HCT116 (cell line): ENCODE results near the gene TRMT10C. TPM values are rescaled to one million over a fixed set of nuclear protein-coding genes. Genes with fewer than 3 reads are reported as not detected.

Experiments used
- ATAC-seq: fragments of 200-7000 bp; cut with Tn5 transposase; 2 replicates; pipeline ENCODE4 v1.9.1; 2020; ENCODE audit warnings: mild to moderate bottlenecking, moderate library complexity
- BruUV-seq: library from RNA; stranded (reverse); fragments of 400-500 nt; replicated peaks from 2 replicates; lab custom pipeline; 2021; lab: Mats Ljungman, UMichigan
- CTCF ChIA-PET: fragments of 300-600 bp; sonication (Branson Sonifier 250); formaldehyde crosslinking; loops from one replicate; lab custom pipeline; 2021; ENCODE audit warnings: antibody characterized with exemption; lab: Charles Lee
- POLR2A ChIA-PET: fragments of 300-600, 350-600 bp; sonication (Branson Sonifier 250); formaldehyde crosslinking; loops from one replicate; lab custom pipeline; 2021; ENCODE audit warnings: antibody characterized with exemption; lab: Charles Lee
- RAD21 ChIA-PET, 2 experiments: fragments of 300-600 bp; sonication (Branson Sonifier 250); formaldehyde crosslinking; loops; one replicate each; lab custom pipeline; 2023; ENCODE audit warnings: low total read pairs in 2 of 2; ENCODE audit not compliant: uncharacterized antibody in 2 of 2, unreplicated experiment in 2 of 2, low non-redundant PET in 1 of 2; lab: Charles Lee
- DNase-seq: peaks from one replicate; pipeline ENCODE4 v3.0.0-alpha.2; 2010; ENCODE audit warnings: low read depth, low spot score
- H2AFZ ChIP-seq: fragments of 200-600 bp; shearing (Covaris generic), sonication (generic); 2 replicates; pipeline ENCODE4 v1.6.1; 2017; ENCODE audit warnings: low read depth, mixed run types, mixed read lengths, antibody characterized with exemption, low read length; ENCODE audit not compliant: poor library complexity, severe bottlenecking
- H3K27ac ChIP-seq: 2 replicates; pipeline ENCODE4 v1.5.1; 2012; ENCODE audit warnings: low read depth, low read length
- H3K27me3 ChIP-seq: fragments of 200-600 bp; sonication (generic); 2 replicates; pipeline ENCODE4 v1.6.1; 2016; ENCODE audit warnings: mixed run types, low read length, mixed read lengths; ENCODE audit not compliant: insufficient read depth
- H3K36me3 ChIP-seq, 2 experiments: fragments of 200-500 bp in 1 of 2; fragments of 200-600 bp in 1 of 2; sonication (Bioruptor generic) in 1 of 2; sonication (generic) in 1 of 2; 2 replicates each; pipeline versions ENCODE4 v1.5.1 to v1.6.1; 2014 to 2016; ENCODE audit warnings: low read length in 2 of 2, inconsistent platforms in 1 of 2, mixed read lengths in 1 of 2, mixed run types in 1 of 2; ENCODE audit not compliant: insufficient read depth in 2 of 2, control insufficient read depth in 1 of 2
- H3K4me1 ChIP-seq, 2 experiments: fragments of 200-600 bp in 1 of 2; sonication (generic) in 1 of 2; 2 replicates each; pipeline versions ENCODE4 v1.5.1 to v1.6.1; 2012 to 2017; ENCODE audit warnings: low read length in 2 of 2, inconsistent platforms in 1 of 2, mild to moderate bottlenecking in 1 of 2, mixed read lengths in 1 of 2, mixed run types in 1 of 2, moderate library complexity in 1 of 2; ENCODE audit not compliant: insufficient read depth in 2 of 2, control insufficient read depth in 1 of 2
- H3K4me2 ChIP-seq: fragments of 200-600 bp; sonication (generic); 2 replicates; pipeline ENCODE4 v1.6.1; 2017; ENCODE audit warnings: mixed run types, low read length, mixed read lengths
- H3K4me3 ChIP-seq, 2 experiments: fragments of 200-600 bp in 1 of 2; sonication (generic) in 1 of 2; replicated peaks in 1 of 2; 2 replicates each; pipeline ENCODE4 v1.5.1; 2011 to 2016; ENCODE audit warnings: low read length in 2 of 2, control low read depth in 1 of 2, low read depth in 1 of 2, mild to moderate bottlenecking in 1 of 2, mixed read lengths in 1 of 2, mixed run types in 1 of 2
- H3K79me2 ChIP-seq: fragments of 200-600 bp; sonication (generic); 2 replicates; pipeline ENCODE4 v1.6.1; 2017; ENCODE audit warnings: mild to moderate bottlenecking, mixed run types, low read length, moderate library complexity, mixed read lengths; ENCODE audit not compliant: insufficient read depth
- H3K9ac ChIP-seq: fragments of 200-600 bp; sonication (generic); 2 replicates; pipeline ENCODE4 v1.6.1; 2016; ENCODE audit warnings: low read length, mixed read lengths
- H3K9me2 ChIP-seq: fragments of 200-600 bp; sonication (generic), shearing (Covaris generic); 2 replicates; pipeline ENCODE4 v1.6.1; 2017; ENCODE audit warnings: mixed run types, mild to moderate bottlenecking, moderate library complexity; ENCODE audit not compliant: insufficient read depth
- H3K9me3 ChIP-seq, 2 experiments: fragments of 200-500 bp in 1 of 2; fragments of 200-600 bp in 1 of 2; sonication (Bioruptor generic) in 1 of 2; sonication (generic) in 1 of 2; 2 replicates each; pipeline ENCODE4 v1.6.1; 2014 to 2017; ENCODE audit warnings: low read length in 2 of 2, mixed read lengths in 2 of 2, inconsistent platforms in 1 of 2, low read depth in 1 of 2, mild to moderate bottlenecking in 1 of 2, mixed run types in 1 of 2, moderate library complexity in 1 of 2; ENCODE audit not compliant: control insufficient read depth in 1 of 2, insufficient read depth in 1 of 2
- H4K20me1 ChIP-seq: fragments of 200-600 bp; sonication (generic), shearing (Covaris generic); 2 replicates; pipeline ENCODE4 v1.6.1; 2017; ENCODE audit warnings: mixed run types, mild to moderate bottlenecking, moderate library complexity; ENCODE audit not compliant: insufficient read depth
- ATF3 ChIP-seq: IDR thresholded peaks from 2 replicates; pipeline ENCODE4 v1.6.1; 2012
- CBX3 ChIP-seq: IDR thresholded peaks from 2 replicates; pipeline ENCODE4 v1.6.1; 2012; ENCODE audit warnings: low read depth
- CTCF ChIP-seq, 3 experiments: fragments of 200-600 bp in 1 of 3; sonication (generic) in 1 of 3; IDR thresholded peaks in 2 of 3; conservative IDR thresholded peaks in 1 of 3; 2 replicates each; pipeline ENCODE4 v1.5.1; 2012 to 2017; ENCODE audit warnings: low read depth in 2 of 3, low read length in 2 of 3, antibody characterized with exemption in 1 of 3, borderline replicate concordance in 1 of 3, control low read depth in 1 of 3, mild to moderate bottlenecking in 1 of 3, mixed read lengths in 1 of 3, mixed run types in 1 of 3, moderate library complexity in 1 of 3; ENCODE audit not compliant: insufficient read depth in 1 of 3
- EGR1 ChIP-seq: IDR thresholded peaks from 2 replicates; pipeline ENCODE4 v1.6.1; 2012; ENCODE audit warnings: low read depth
- ELF1 ChIP-seq: IDR thresholded peaks from 2 replicates; pipeline ENCODE4 v1.6.1; 2012; ENCODE audit warnings: low read depth, borderline replicate concordance
- EZH2 ChIP-seq: fragments of 200-600 bp; sonication (generic); IDR thresholded peaks from 2 replicates; pipeline ENCODE4 v1.6.1; 2017; ENCODE audit warnings: antibody characterized with exemption, mixed run types
- EZH2phosphoT487 ChIP-seq: fragments of 200-600 bp; IDR thresholded peaks from 2 replicates; pipeline ENCODE4 v1.6.1; 2018; ENCODE audit warnings: antibody characterized with exemption, borderline replicate concordance
- FOSL1 ChIP-seq: IDR thresholded peaks from 2 replicates; pipeline ENCODE4 v1.6.1; 2012; ENCODE audit warnings: low read depth
- JUND ChIP-seq: IDR thresholded peaks from 2 replicates; pipeline ENCODE4 v1.6.1; 2012
- POLR2AphosphoS5 ChIP-seq: IDR thresholded peaks from 2 replicates; pipeline ENCODE4 v1.6.1; 2011; ENCODE audit warnings: mild to moderate bottlenecking, low read depth, low read length, moderate library complexity
- RAD21 ChIP-seq: IDR thresholded peaks from 2 replicates; pipeline ENCODE4 v1.6.1; 2012; ENCODE audit warnings: low read depth, mild to moderate bottlenecking
- REST ChIP-seq: IDR thresholded peaks from 2 replicates; pipeline ENCODE4 v1.6.1; 2012; ENCODE audit warnings: low read depth
- SIN3A ChIP-seq: IDR thresholded peaks from 2 replicates; pipeline ENCODE4 v1.6.1; 2012; ENCODE audit warnings: low read depth
- SRF ChIP-seq: IDR thresholded peaks from 2 replicates; pipeline ENCODE4 v1.6.1; 2012; ENCODE audit warnings: low read depth
- YY1 ChIP-seq: IDR thresholded peaks from 2 replicates; pipeline ENCODE4 v1.6.1; 2011; ENCODE audit warnings: low read length, low read depth, moderate library complexity, mild to moderate bottlenecking; ENCODE audit not compliant: insufficient replicate concordance; ENCODE audit errors: extremely low read depth
- ZBTB33 ChIP-seq: IDR thresholded peaks from 2 replicates; pipeline ENCODE4 v1.6.1; 2011; ENCODE audit warnings: mild to moderate bottlenecking, low read length, moderate library complexity; ENCODE audit not compliant: insufficient replicate concordance; ENCODE audit errors: extremely low read depth
- intact Hi-C: fragments of 100-400 bp; cut with micrococcal nuclease; formaldehyde crosslinking; loops from 2 replicates; pipeline ENCODE4 v1.10.0; 2022
- total RNA-seq: library from RNA; stranded (reverse); gene quantifications from one replicate; pipeline ENCODE4 v1.2.1, GENCODE V29; 2021; ENCODE audit not compliant: unreplicated experiment

TRMT10C gene
- total RNA-seq, 1 experiment from 2014 or later, result 36.4 TPM

- no TSS peak for BruUV-seq
Observed at GRCh38 chr3:101536266-101536665, 25.4 kb upstream of the TRMT10C start.

More at GRCh38 chr3:101536266-101536665, 25.4 kb upstream of the TRMT10C start:
- H4K20me1 ChIP-seq, result no peaks in the 10 kb centered on the region
- H3K79me2 ChIP-seq, result no peaks in the 10 kb centered on the region
- no peak overlapping the region for H2AFZ ChIP-seq
- no peak overlapping the region for H3K27ac ChIP-seq
- H3K4me3 ChIP-seq, result no peak overlapping the region
- CTCF ChIA-PET, result no interaction called here
- no peaks in the 10 kb centered on the region for H3K27me3 ChIP-seq
- POLR2A ChIA-PET, result no interaction called here
- H3K36me3 ChIP-seq, result no peaks in the 10 kb centered on the region
- TF ChIP-seq YY1, result no peak
- no peak for TF ChIP-seq EGR1
- no peak for TF ChIP-seq EZH2phosphoT487
- no peak for TF ChIP-seq CTCF (IDR thresholded peaks at IDR 0.05 in 2 of 3, conservative IDR thresholded peaks at IDR 0.05 in 1 of 3; ENCODE audit: borderline replicate concordance in 1 of 3, insufficient read depth in 1 of 3, low read depth in 2 of 3, low read length in 2 of 3)
- TF ChIP-seq POLR2AphosphoS5, result no peak
- no peak for TF ChIP-seq REST
- TF ChIP-seq RAD21, result no peak
- TF ChIP-seq EZH2, result no peak
- no peak for TF ChIP-seq CBX3
- no peak for TF ChIP-seq FOSL1
- no peak for TF ChIP-seq SRF
- no peak for TF ChIP-seq ATF3
- no peak for TF ChIP-seq JUND
- TF ChIP-seq ZBTB33, result no peak
- no peak for TF ChIP-seq SIN3A
- TF ChIP-seq ELF1, result no peak
- TF ChIP-seq, all 23 proteins: peak for 0
- Histone ChIP-seq H3K4me1 (no peaks in the 10 kb centered on the region), H3K4me2 (no peak overlapping the region), H3K9me3 (no peaks in the 10 kb centered on the region), H3K9me2 (no peaks in the 10 kb centered on the region), H3K9ac (no peak overlapping the region)
- intact Hi-C loops, result no loop called here
- DNase-seq (no peak), ATAC-seq (no peak)
- RAD21 ChIA-PET, result no interaction called here
